ENCODE results near the gene LCMT1.
"Not testable (repeated sequence)": the region's sequence is repeated elsewhere in the genome, so short reads cannot be mapped to it uniquely, and the experiment has no call there.

The LCMT1 gene

GRCh38 chr16:25095636-25096035 is 15.9 kb upstream of the LCMT1 start:
- DNase-seq, result no peak

DNA sequence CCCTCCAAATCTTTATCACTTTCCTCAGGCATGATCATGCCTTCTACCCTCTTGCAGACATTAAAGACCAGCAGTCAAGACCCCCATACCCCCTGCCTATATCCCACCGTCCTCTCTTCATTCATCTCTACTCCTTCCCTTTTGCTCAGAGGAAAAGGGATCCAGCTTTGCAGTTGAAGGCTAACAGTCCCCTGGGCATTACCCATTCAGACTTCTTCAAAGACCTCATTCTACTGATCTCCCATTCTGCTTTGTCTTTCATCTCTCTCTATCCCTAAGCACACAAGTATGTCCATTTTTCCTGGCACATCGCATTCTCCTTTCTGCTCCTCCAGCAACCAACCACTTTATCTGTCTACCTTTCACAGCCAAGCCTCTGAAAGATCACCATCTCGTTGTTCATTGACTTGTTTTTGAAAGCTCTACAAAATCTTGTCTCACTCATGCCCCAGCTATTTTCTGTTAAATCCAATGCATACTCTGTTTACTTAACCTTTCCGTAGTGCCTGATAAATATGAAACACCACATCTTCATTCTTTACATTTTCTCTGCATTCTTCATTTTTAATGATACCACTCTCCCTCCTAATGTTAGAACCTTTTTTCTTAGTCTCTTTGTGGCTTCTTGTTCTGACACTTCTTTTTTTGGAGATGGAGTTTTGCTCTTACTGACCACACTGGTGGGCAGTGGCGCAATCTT is 14.1 kb upstream of the LCMT1 start:
- no peak for DNase-seq

DNA sequence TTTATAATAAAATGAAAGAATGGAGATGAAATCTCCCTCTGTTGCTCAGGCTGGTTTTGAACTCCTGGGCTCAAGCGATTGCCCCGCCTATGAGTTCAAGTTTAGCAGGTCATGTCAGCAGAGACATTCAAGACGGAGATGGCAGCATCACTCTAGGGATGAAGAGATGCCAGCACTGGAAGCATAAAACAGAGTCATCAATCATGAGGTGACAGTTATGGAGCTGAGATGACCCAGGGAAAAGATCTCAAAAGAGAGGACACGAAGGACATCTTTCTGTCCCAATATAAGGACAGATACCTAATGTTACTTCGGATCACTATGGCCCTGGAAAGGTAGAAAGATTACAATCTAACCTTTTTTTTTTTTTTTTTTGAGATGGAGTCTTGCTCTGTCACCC is 11.0 kb upstream of the LCMT1 start:
- DNase-seq, result no peak

DNA sequence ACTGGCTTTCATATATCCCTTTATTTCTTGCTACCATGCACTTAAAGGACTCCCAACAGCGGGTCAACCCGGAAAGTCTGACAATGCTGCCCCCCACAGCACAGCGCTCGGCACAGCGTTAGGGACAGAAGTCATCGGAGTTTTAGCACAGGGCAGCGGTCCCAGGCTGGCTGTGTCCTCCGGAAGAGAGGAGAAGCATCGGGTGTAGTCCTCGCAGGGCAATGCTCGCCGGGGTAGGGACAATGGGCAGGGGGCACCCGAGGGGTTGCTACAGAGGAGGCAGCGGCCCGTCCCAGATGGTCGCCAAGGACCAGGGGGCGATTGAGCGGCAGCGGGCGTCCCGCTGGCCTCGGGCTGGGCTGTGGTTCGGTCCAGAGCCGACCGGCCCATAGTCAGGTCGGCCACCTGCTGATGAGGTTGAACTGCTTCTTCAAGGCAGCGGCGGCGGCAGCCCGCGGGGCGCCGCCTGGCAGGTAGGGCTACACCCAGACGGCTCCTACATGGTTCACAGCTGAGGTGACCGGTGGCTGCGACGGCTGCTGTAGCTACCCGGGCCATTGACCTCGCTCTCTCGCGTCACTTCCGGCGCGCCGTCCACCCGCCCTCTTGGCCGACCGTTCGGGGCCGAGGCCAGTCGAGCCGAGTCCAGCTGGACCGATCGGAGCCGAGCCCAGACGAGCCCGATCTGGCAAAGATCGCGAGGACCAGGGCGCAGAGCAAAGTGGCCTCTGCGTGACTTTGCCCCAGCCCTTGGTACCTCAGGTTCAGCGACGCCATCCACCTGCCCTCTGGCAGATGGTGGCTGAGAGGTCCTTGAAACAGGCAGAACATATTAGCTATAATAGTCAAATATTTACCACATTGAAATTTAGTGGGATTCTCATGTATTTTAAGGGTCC is 4.7 kb upstream of the LCMT1 start:
- DNase-seq, result peak; percentile 79

DNA sequence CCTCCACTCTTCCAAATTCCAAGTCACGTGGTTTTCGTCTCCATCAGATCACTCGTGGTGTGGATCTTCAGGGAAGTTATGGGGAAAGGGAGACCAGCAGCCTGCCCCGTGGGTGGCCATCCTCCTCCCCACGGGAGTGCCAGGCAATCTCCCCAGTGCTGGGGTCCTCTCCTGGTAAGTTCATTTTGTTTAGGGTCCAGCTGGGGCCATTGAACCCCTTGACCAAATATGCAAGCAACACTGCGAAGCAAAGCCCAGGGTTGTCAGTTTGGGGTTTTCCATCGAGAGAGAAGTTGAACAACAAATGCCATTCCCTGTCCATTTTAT is 4.1 kb upstream of the LCMT1 start:
- DNase-seq, result no peak

DNA sequence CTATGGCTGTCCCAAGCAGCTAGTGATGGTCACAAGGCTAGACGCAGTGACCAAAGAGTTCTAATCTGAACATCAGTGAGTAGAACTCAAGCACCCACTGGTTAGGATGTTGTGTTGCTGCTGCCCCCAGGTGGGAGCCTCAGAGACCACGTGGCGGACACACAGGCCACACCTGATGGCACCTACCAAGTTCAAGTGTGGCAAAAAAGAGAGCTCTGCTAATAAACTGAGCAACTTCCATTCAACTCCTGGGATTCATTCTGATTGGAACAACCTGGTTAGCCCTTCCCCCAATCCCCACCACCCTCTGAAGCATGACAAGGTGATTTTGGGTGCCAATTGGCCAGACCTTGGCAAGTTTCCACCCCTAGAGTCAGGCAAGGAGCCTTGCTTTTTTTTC is 3.5 kb upstream of the LCMT1 start:
- DNase-seq, result peak; percentile 21

DNA sequence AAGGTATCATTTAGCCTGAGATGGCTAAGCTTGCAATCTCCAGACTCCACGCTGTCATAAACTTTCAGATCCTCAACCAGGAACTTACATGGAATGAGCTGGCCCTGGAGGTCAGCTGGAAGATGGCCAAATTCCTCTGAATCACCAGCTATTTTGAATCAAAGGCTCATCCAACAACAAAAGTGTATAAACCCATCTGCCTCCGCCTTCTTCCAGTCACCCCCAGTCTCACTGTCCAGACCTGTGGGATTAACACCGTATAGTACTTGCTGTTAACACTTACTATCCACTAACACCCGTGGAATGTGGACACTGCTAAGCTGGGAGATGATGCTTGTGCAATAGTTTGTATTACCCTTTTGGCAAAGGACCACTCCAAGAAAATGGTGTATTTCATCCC is 1.9 kb upstream of the LCMT1 start:
- DNase-seq, result no peak

- DNase-seq, result peak; percentile 21
Measured at GRCh38 chr16:25110387-25110947, 1.1 kb upstream of the LCMT1 start.

GRCh38 chr16:25114121-25114520 is 2.6 kb downstream of the LCMT1 start:
- DNase-seq, result no peak

DNA sequence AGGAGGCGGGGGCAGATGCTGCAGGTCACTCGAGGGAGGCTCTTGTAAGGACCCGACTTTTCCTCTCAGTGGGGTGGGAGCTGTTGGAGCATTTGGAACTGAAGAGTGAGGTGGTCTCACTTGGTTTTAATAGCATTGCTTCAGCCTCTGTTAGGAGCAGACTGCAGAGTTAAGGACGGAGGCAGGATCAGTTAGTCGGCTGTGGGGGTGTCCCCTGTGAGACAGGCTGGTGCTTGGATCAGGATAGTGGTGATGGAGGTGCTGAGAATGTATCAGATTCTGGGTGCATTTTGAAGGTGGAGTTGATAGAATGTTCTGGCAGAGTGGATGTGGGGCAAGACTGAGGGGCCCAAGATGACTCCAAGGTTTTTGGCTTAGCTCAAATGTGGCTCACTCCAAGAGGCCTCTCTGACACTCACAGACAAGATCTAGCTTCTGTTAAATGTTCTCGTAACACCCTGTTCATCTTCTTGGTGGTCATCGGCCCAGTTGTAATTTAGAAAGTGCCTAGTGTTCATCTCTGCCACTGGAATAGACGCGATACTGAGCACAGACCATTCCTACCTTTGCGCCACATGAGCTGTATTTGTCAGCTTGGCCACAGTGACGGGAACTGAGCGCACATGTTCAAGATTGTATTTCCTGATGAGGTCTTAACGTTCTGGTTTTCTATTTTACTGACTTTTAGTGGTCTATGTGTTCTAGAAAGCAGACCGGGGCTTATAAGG is 7.5 kb downstream of the LCMT1 start:
- no peak for DNase-seq

DNA sequence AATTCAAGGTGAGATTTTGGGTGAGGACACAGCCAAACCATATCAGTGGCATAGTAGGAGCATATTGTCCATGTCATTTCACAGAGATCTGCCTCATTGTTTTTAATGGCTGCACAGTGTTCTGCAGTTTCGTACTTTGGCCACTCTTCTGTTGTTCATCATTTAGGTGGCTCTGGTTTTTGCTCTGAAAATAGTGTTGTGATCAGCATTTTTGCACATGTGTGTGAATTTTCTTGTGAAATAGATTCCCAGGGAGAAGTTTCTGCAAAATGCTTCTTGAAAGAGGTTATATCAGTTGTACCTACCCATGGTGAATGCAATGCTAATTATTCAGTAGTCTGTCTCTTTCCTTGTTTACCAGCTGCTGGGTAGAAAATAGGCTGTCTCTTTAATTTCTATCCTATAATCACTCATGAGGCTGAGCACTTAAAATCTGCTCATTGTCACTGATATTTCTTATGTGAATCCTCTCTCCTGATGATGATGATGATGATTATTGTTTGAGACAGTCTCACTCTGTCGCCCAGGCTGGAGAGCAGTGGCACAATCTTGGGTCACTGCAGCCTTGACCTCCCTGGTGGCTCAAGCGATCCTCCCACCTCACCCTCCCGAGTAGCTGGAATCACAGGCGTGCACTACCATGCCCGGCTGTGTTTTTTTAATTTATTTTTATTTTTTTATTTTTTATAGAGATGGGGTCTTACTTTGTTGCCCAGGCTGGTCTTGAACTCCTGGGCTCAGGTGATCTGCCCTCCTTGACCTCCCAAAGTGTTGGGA is 10.5 kb downstream of the LCMT1 start:
- DNase-seq, result no peak

DNA sequence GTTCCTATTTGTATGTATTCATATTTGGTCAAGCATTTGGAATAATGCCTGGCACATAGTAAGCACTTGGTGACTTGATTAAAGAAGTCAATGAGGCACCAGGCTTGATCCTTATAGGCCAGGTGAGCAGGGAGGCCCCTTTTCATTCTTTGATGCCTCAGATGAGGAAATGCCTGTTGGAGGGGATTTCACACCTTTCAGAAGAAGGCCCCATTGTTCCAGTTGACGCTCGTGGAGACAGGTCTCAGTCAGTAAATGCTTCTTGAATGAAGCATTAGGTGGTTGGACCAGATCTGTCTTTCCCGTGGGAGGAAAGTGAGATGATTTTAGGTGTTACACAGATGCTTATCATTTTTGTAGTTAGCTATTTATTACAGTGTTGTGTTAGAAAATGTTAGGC is 13.0 kb downstream of the LCMT1 start:
- no peak for DNase-seq

- not testable (repeated sequence) for DNase-seq
Measured at GRCh38 chr16:25126086-25126666, 14.6 kb downstream of the LCMT1 start.

DNA sequence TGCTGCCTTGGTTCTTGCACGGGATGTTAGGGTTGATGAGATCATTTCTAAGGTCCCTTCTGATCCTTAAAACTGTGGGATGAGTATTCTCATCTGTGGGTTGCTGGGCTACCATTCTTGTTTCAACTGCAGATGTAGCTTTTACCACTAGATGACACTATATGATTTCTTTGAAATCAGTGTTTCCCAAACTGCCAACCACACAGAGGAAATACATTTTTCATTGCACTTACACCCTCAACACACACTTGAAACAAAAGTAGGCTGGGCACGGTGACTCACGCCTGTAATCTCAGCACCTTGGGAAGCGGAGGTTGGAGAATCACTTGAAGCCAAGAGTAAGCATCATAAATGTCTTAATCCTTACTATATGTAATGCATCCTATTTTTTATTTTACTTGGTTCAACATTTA is 15.3 kb downstream of the LCMT1 start:
- DNase-seq, result peak; percentile 36

- not testable (repeated sequence) for DNase-seq
Measured at GRCh38 chr16:25132751-25133150, 21.2 kb downstream of the LCMT1 start.

DNA sequence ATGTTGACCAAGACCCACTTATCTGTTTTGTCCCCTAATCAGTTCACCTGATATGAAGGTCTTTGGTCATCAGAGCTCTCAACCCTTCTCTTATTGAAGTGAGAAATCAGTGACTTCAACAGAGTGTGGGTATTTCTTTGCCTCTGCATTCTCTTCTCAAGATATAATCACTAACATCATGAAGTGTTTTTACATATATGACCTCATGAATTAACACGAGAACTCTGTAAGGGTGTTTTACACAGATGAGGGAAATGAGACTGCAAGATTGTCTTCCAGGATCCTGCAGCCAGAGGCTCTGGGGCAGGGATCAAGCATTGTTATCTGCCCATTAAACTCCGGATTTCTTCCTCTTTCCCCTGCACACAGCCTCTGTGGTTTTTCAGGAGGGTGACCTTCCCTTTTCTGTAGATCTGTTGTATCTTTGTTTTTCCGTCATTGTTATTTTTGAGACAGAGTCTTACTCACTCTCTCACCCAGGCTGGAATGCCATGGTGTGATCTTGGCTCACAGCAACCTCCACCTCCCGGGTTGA is 22.7 kb downstream of the LCMT1 start:
- no peak for DNase-seq

DNA sequence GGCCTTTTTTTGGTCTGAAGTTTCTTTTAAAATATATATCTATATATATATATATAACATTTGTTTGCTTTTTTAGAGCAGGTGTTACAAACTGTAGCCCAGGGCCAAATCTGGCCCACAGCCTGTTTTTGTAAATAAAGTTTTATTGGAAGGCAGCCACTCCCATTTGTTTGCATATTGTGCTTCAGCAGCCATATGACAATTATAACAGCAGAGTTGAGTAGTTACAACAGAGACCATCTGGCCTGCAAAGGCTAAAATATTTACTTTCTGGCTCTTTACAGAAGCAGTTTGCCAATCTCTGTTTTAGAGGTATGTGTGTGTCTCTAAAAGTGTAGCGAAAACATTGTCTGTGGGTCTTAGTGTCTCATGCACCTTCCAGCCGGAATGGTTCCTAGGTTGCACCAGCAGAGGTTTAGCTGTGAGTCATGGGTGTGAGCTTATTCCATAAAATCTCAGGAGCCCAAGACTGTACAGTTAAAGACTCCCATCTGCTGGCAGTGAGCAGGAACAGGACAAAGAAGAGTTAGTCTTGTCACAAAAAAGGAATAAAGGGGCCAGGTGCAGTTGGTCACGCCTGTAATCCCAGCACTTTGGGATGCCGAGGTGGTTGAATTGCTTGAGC is 23.8 kb downstream of the LCMT1 start:
- no peak for DNase-seq

- no peak for DNase-seq
Measured at GRCh38 chr16:25138130-25138529, 26.6 kb downstream of the LCMT1 start.

DNA sequence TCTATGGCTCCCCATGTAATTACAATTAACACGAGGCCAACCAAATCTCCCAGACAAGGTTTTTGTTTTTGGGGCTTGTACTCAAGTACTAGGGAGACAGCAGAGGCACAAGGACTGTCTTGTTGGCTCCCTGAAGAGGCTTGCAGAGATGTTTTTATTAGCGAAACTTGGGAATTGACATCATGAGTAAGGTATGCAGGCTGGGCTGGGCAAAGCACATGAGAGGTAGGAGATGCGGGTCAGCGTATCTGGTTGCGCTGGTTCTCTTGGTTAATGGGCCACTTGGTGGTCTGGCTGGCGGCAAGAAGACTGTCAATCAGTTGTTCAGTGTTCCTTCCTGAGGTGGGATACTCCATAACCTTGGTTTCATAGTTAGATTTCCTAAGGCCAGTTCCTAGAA is 28.9 kb downstream of the LCMT1 start:
- DNase-seq, result no peak

- no peak for DNase-seq
Measured at GRCh38 chr16:25141648-25142047, 30.1 kb downstream of the LCMT1 start.

DNA sequence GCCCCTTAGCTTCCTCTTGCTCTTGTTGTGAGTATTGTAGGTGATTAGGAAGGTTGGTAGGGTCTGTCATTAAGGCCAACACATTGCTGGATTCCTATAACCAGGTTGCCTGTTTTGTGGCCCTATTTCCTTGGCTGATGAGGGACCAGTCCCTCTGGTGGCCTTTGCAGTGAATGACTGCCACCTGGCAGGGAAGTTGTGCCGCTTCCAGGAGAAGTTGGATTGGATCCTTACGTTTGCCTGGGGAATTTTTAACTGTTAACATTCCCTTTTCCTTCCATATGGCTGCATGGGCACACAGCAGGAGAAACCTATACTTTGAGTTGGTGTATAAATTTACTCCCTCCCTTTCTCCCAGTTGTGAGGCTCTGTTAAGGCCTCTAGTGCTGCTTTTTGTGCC is 32.4 kb downstream of the LCMT1 start:
- no peak for DNase-seq

All from activated naive CD4-positive, alpha-beta T cell treated with Interleukin-2 at 50 U/mL for 16 hours (primary cell).